Right atrium auricular region (tissue), 2 donors: ENCODE data around the gene UTP15. TPM values are rescaled to one million over a fixed set of nuclear protein-coding genes. Genes with fewer than 3 reads are reported as not detected.

Source experiments
- DNase-seq: peaks from one replicate; pipeline ENCODE4 v3.0.0-alpha.2; 2019; ENCODE audit warnings: low spot score
- H3K27ac ChIP-seq, 2 donors: fragments of 200-600 bp; sonication (generic); 1 replicate in 1 of 2; 2 replicates in 1 of 2; pipeline ENCODE4 v1.5.1; 2016 to 2019
- H3K27me3 ChIP-seq, 2 donors: fragments of 200-600 bp; sonication (generic); one replicate each; pipeline versions ENCODE4 v1.5.1 to v1.6.0; 2017 to 2019
- H3K36me3 ChIP-seq: fragments of 200-600 bp; sonication (generic); one replicate; pipeline ENCODE4 v1.5.1; 2016
- H3K4me1 ChIP-seq, 2 donors: fragments of 200-600 bp; sonication (generic); one replicate each; pipeline versions ENCODE4 v1.5.1 to v1.6.0; 2017 to 2019
- H3K4me3 ChIP-seq, 2 donors: fragments of 200-600 bp; sonication (generic); 1 replicate in 1 of 2; 2 replicates in 1 of 2; pipeline ENCODE4 v1.5.1; 2017 to 2019; ENCODE audit warnings: mild to moderate bottlenecking in 1 of 2, moderate library complexity in 1 of 2
- H3K9me3 ChIP-seq, 2 donors: fragments of 200-600 bp; sonication (generic); one replicate each; pipeline ENCODE4 v1.5.1; 2019
- CTCF ChIP-seq, 2 donors: fragments of 200-600 bp; sonication (generic); IDR thresholded peaks; one replicate each; pipeline ENCODE4 v1.5.1; 2019; ENCODE audit warnings: antibody characterized with exemption in 2 of 2
- total RNA-seq, 2 donors: library from RNA; depleted of rRNA; stranded (reverse); fragments of >200 nt; gene quantifications; one replicate each; pipeline ENCODE4 v1.1.0, GENCODE V29; 2016

The UTP15 gene
- total RNA-seq, 2 donors from 2014 or later, result 6.6 to 8.7 TPM

- Histone ChIP-seq H3K27me3 (no peaks in the 10 kb centered on the region), H3K9me3 (no peaks in the 10 kb centered on the region), H3K4me1 (no peaks in the 10 kb centered on the region), H3K36me3 (no peaks in the 10 kb centered on the region), H3K4me3 (no peak overlapping the region), H3K27ac (no peak overlapping the region)
- no peak for TF ChIP-seq CTCF (IDR thresholded peaks at IDR 0.05)
- DNase-seq, result no peak
These were observed 37.3 kb upstream of the UTP15 start for GRCh38 chr5:73528248-73528647.

GRCh38 chr5:73529081-73529480, 36.5 kb upstream of the UTP15 start:
- no peak for DNase-seq
- Histone ChIP-seq H3K36me3 (no peaks in the 10 kb centered on the region), H3K4me3 (no peak overlapping the region), H3K4me1 (no peaks in the 10 kb centered on the region), H3K27me3 (no peaks in the 10 kb centered on the region), H3K27ac (no peak overlapping the region), H3K9me3 (no peaks in the 10 kb centered on the region)
- TF ChIP-seq CTCF (IDR thresholded peaks at IDR 0.05), result no peak

GRCh38 chr5:73531356-73531755, 34.2 kb upstream of the UTP15 start:
- H3K4me3 ChIP-seq, result no peak overlapping the region
- no peaks in the 10 kb centered on the region for H3K27me3 ChIP-seq
- TF ChIP-seq CTCF (IDR thresholded peaks at IDR 0.05), result no peak
- no peaks in the 10 kb centered on the region for H3K4me1 ChIP-seq
- no peaks in the 10 kb centered on the region for H3K9me3 ChIP-seq
- H3K36me3 ChIP-seq, result no peaks in the 10 kb centered on the region
- H3K27ac ChIP-seq, result no peak overlapping the region
- DNase-seq, result no peak

- Histone ChIP-seq H3K9me3 (no peaks in the 10 kb centered on the region), H3K4me3 (no peak overlapping the region), H3K27ac (no peak overlapping the region), H3K4me1 (no peaks in the 10 kb centered on the region), H3K36me3 (no peaks in the 10 kb centered on the region), H3K27me3 (no peaks in the 10 kb centered on the region)
- no peak for TF ChIP-seq CTCF (IDR thresholded peaks at IDR 0.05)
- no peak for DNase-seq
These were observed 33.3 kb upstream of the UTP15 start for GRCh38 chr5:73532195-73532594.

GRCh38 chr5:73534011-73534644, 31.4 kb upstream of the UTP15 start:
- no peaks in the 10 kb centered on the region for H3K27me3 ChIP-seq
- no peaks in the 10 kb centered on the region for H3K4me1 ChIP-seq
- no peaks in the 10 kb centered on the region for H3K9me3 ChIP-seq
- DNase-seq, result no peak
- H3K36me3 ChIP-seq, result no peaks in the 10 kb centered on the region
- H3K27ac ChIP-seq, result no peak overlapping the region
- no peak for TF ChIP-seq CTCF (IDR thresholded peaks at IDR 0.05)
- H3K4me3 ChIP-seq, result no peak overlapping the region

- no peak overlapping the region for H3K27ac ChIP-seq
- H3K36me3 ChIP-seq, result no peaks in the 10 kb centered on the region
- H3K4me1 ChIP-seq, result no peaks in the 10 kb centered on the region
- no peak for DNase-seq
- no peaks in the 10 kb centered on the region for H3K9me3 ChIP-seq
- no peaks in the 10 kb centered on the region for H3K27me3 ChIP-seq
- no peak for TF ChIP-seq CTCF (IDR thresholded peaks at IDR 0.05)
- H3K4me3 ChIP-seq, result no peak overlapping the region
These were observed 30.6 kb upstream of the UTP15 start for GRCh38 chr5:73534971-73535370.
